H1 (cell line): ENCODE measurements around the gene VPS52. TPM values are rescaled to one million over a fixed set of nuclear protein-coding genes. Genes with fewer than 3 reads are reported as not detected.
A peak's percentile ranks its signal among the peaks of the same experiment; 100 is the strongest.

ENCODE experiments used
- HDAC2 ChIP-seq, 2 experiments: fragments of 300-600 bp in 1 of 2; sonication (generic) in 1 of 2; IDR thresholded peaks; 2 replicates each; pipeline ENCODE4 v1.6.1; 2011 to 2012; ENCODE audit warnings: low read depth in 2 of 2, low read length in 2 of 2, mild to moderate bottlenecking in 2 of 2, moderate library complexity in 2 of 2, borderline replicate concordance in 1 of 2, inconsistent platforms in 1 of 2
- POLR2A ChIP-seq, 2 experiments: IDR thresholded peaks; 1 replicate in 1 of 2; 2 replicates in 1 of 2; pipeline ENCODE4 v1.6.1; 2011; ENCODE audit warnings: low read depth in 2 of 2, low read length in 2 of 2, mild to moderate bottlenecking in 2 of 2; ENCODE audit errors: control extremely low read depth in 1 of 2
- RAD21 ChIP-seq, 2 experiments: IDR thresholded peaks in 1 of 2; conservative IDR thresholded peaks in 1 of 2; 2 replicates each; pipeline ENCODE4 v1.6.1; 2011; ENCODE audit warnings: low read depth in 2 of 2, low read length in 2 of 2, improper control_type of control experiment in 1 of 2, inconsistent platforms in 1 of 2, mild to moderate bottlenecking in 1 of 2, moderate library complexity in 1 of 2
- SAP30 ChIP-seq: fragments of 300-600 bp; sonication (generic); IDR thresholded peaks from 2 replicates; pipeline ENCODE4 v1.7.1; 2012; ENCODE audit warnings: low read length, moderate library complexity, mild to moderate bottlenecking, inconsistent platforms; ENCODE audit not compliant: insufficient read depth, insufficient replicate concordance
- SIN3A ChIP-seq, 2 experiments: IDR thresholded peaks in 1 of 2; conservative IDR thresholded peaks in 1 of 2; 2 replicates each; pipeline ENCODE4 v1.6.1; 2011 to 2012; ENCODE audit warnings: low read length in 2 of 2, improper control_type of control experiment in 1 of 2, low read depth in 1 of 2, mild to moderate bottlenecking in 1 of 2
- SP1 ChIP-seq: IDR thresholded peaks from 2 replicates; pipeline ENCODE4 v1.6.1; 2011; ENCODE audit warnings: low read depth, low read length
- TBP ChIP-seq: IDR thresholded peaks from 2 replicates; pipeline ENCODE4 v1.6.1; 2011; ENCODE audit warnings: low read depth, low read length, improper control_type of control experiment
- TCF12 ChIP-seq: IDR thresholded peaks from 2 replicates; pipeline ENCODE4 v1.6.1; 2011; ENCODE audit warnings: low read depth, mild to moderate bottlenecking, low read length
- ZNF274 ChIP-seq: IDR thresholded peaks from 2 replicates; pipeline ENCODE4 v1.7.0; 2012; ENCODE audit warnings: low read length, borderline replicate concordance; ENCODE audit errors: extremely low read depth
- polyA plus RNA-seq, 7 experiments: library from polyadenylated mRNA; depleted of rRNA in 3 of 7; stranded (reverse) in 5 of 7; unstranded in 2 of 7; fragments of >200 nt in 5 of 7; fragments of 200-250 nt in 2 of 7; gene quantifications; 1 replicate in 5 of 7; 2 replicates in 1 of 7; 4 replicates in 1 of 7; pipeline versions ENCODE4 v1.2.1 to v1.2.3, GENCODE V29; 2011 to 2013; ENCODE audit warnings: missing spikeins in 2 of 7, mixed read lengths in 2 of 7
- total RNA-seq: library from RNA; stranded (reverse); fragmentation: NEBNext Ultra II Directional; extraction: Animal tissue kit (Norgen Biotek cat#: 25700); gene quantifications from 2 replicates; pipeline ENCODE4 v1.2.1, GENCODE V29; 2021
- TF ChIP-seq, protein P1 (sequence below): IDR thresholded peaks from 2 replicates; pipeline ENCODE4 v1.6.1; 2011; ENCODE audit warnings: low read length, improper control_type of control experiment

VPS52 gene
- total and polyA plus RNA-seq, 2 of the 8 experiments (the other 6 are each of a cell fraction or from before 2014, with no cell fraction given): 36.5 to 86.3 TPM

DNA sequence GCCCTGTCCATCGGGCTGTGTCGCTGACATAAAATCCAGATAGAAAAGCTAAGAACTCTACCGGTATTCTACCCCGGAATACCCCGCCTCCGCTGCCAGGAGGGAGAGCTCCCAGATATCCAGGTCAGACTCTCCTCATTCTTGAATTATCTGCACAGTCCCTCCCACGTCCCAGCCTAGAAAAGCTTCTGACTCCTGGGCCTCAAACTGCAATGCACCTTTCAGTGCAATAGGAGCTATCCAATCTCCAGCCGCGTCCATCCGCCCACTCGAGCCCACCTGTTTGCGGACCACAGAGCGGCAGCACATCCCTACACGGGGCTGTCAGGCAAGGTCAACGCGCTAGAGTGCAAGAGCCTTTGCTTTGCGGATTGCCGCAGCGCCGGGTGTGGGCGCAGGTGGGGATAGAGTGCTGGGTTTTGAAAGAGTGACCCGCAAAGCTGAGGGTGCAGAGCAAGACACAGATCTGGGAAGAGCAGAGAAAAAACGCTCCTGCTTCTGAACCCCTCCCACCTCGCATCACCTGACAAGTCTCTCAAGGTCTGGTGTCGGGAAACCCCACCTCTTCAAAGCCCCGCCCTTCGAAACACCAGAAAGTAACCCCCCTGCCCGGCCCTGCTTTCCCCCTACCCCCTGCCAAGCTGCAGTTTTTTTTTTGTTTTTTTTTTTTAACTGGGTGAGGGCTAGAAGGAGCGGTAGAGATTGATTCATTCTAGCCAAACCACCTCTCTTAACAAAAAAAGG, 40.9 kb upstream of the VPS52 start (continued):
- no peak for TF ChIP-seq TCF12
- TF ChIP-seq SP1: no peak
- TF ChIP-seq RAD21 (IDR thresholded peaks at IDR 0.05 in 1 of 2, conservative IDR thresholded peaks at IDR 0.05 in 1 of 2; ENCODE audit: low read depth in 2 of 2, low read length in 2 of 2): 0 out of 4 replicates have a peak, but pooled peaks of 1 of the 2 experiments have one; percentile 18
- TF ChIP-seq POLR2A (IDR thresholded peaks at IDR 0.05; ENCODE audit: control extremely low read depth in 1 of 2, low read depth in 2 of 2, low read length in 2 of 2): peak in 1 of 2 experiments; percentile 55; a peak in 2 of 3 replicates
- TF ChIP-seq ZNF274: no peak
- TF ChIP-seq TBP: peak; percentile 48; the same call in 1 of the 2 replicates
- TF ChIP-seq SAP30: peak; percentile 65
- 0 out of 4 replicates have a peak, but pooled peaks of 1 of the 2 experiments have one; percentile 8 for TF ChIP-seq HDAC2 (IDR thresholded peaks at IDR 0.05; ENCODE audit: borderline replicate concordance in 1 of 2, low read depth in 2 of 2, low read length in 2 of 2)
- TF ChIP-seq, protein P1, sequence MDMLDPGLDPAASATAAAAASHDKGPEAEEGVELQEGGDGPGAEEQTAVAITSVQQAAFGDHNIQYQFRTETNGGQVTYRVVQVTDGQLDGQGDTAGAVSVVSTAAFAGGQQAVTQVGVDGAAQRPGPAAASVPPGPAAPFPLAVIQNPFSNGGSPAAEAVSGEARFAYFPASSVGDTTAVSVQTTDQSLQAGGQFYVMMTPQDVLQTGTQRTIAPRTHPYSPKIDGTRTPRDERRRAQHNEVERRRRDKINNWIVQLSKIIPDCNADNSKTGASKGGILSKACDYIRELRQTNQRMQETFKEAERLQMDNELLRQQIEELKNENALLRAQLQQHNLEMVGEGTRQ: peak; percentile 72
- TF ChIP-seq SIN3A (conservative IDR thresholded peaks at IDR 0.05 in 1 of 2, IDR thresholded peaks at IDR 0.05 in 1 of 2; ENCODE audit: low read depth in 1 of 2, low read length in 2 of 2): peak; percentile 9 to 70; a peak in 2 of 4 replicates
